ENCODE results near the gene CARNS1.
A peak's percentile ranks its signal among the peaks of the same experiment; 100 is the strongest.

- TF ChIP-seq, protein P1, sequence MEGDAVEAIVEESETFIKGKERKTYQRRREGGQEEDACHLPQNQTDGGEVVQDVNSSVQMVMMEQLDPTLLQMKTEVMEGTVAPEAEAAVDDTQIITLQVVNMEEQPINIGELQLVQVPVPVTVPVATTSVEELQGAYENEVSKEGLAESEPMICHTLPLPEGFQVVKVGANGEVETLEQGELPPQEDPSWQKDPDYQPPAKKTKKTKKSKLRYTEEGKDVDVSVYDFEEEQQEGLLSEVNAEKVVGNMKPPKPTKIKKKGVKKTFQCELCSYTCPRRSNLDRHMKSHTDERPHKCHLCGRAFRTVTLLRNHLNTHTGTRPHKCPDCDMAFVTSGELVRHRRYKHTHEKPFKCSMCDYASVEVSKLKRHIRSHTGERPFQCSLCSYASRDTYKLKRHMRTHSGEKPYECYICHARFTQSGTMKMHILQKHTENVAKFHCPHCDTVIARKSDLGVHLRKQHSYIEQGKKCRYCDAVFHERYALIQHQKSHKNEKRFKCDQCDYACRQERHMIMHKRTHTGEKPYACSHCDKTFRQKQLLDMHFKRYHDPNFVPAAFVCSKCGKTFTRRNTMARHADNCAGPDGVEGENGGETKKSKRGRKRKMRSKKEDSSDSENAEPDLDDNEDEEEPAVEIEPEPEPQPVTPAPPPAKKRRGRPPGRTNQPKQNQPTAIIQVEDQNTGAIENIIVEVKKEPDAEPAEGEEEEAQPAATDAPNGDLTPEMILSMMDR (IDR thresholded peaks at IDR 0.05), result peak in 1 of 6 experiments; percentile 2
- no peak for TF ChIP-seq POLR2A (IDR thresholded peaks at IDR 0.05)
These were observed 54.0 kb downstream of the CARNS1 start for GRCh38 chr11:67469508-67469811.

All from esophagus squamous epithelium (tissue), 4 donors.